Peyer's patch (tissue), 4 donors: ENCODE data around the gene HPS1. TPM values are rescaled to one million over a fixed set of nuclear protein-coding genes. Genes with fewer than 3 reads are reported as not detected.

Experiments
- DNase-seq, 3 donors: peaks; one replicate each; pipeline ENCODE4 v3.0.0-alpha.2; 2017 to 2019
- H3K27ac ChIP-seq, 4 donors: fragments of 200-600 bp; sonication (generic); one replicate each; pipeline ENCODE4 v1.5.1; 2016 to 2019
- H3K27me3 ChIP-seq, 2 donors: fragments of 200-600 bp; sonication (generic); one replicate each; pipeline ENCODE4 v1.5.1; 2019
- H3K36me3 ChIP-seq, 3 donors: fragments of 200-600 bp; sonication (generic); one replicate each; pipeline ENCODE4 v1.5.1; 2016 to 2019
- H3K4me1 ChIP-seq, 4 donors: fragments of 200-600 bp; sonication (generic); one replicate each; pipeline ENCODE4 v1.5.1; 2016 to 2019
- H3K4me3 ChIP-seq, 4 donors: fragments of 200-600 bp; sonication (generic); 1 replicate in 3 of 4; 2 replicates in 1 of 4; pipeline ENCODE4 v1.5.1; 2016 to 2019; ENCODE audit warnings: mild to moderate bottlenecking in 1 of 4
- H3K9me3 ChIP-seq, 4 donors: fragments of 200-600 bp; sonication (generic); one replicate each; pipeline ENCODE4 v1.5.1; 2016 to 2019; ENCODE audit warnings: mild to moderate bottlenecking in 1 of 4
- POLR2A ChIP-seq, 2 donors: fragments of 450-650 bp; IDR thresholded peaks; one replicate each; pipeline ENCODE4 v1.5.1; 2017; ENCODE audit warnings: antibody characterized with exemption in 2 of 2, mild to moderate bottlenecking in 2 of 2, moderate library complexity in 2 of 2
- total RNA-seq, 4 donors: library from RNA; depleted of rRNA; stranded (reverse); fragments of >200 nt; gene quantifications; one replicate each; pipeline ENCODE4 v1.1.0, GENCODE V29; 2016
- TF ChIP-seq, protein P1 (sequence below), 6 experiments: fragments of 450-650 bp in 4 of 6; fragments of 200-600 bp in 2 of 6; sonication (generic) in 1 of 6; IDR thresholded peaks; one replicate each; pipeline ENCODE4 v1.5.1; 2017 to 2019; ENCODE audit warnings: antibody characterized with exemption in 6 of 6, mild to moderate bottlenecking in 3 of 6, moderate library complexity in 1 of 6

HPS1 gene
- total RNA-seq, 4 donors from 2014 or later, result 109 to 221 (median 136) TPM

GRCh38 chr10:98422182-98422581, 24.6 kb downstream of the HPS1 start:
- no peaks in the 10 kb centered on the region for H3K27me3 ChIP-seq
- H3K4me3 ChIP-seq, result no peak overlapping the region
- peak in 1 of 3 donors; percentile 39 for DNase-seq
- no peaks in the 10 kb centered on the region for H3K4me1 ChIP-seq
- H3K9me3 ChIP-seq, result no peaks in the 10 kb centered on the region
- no peak overlapping the region for H3K27ac ChIP-seq
- TF ChIP-seq POLR2A (IDR thresholded peaks at IDR 0.05), result no peak
- TF ChIP-seq, protein P1, sequence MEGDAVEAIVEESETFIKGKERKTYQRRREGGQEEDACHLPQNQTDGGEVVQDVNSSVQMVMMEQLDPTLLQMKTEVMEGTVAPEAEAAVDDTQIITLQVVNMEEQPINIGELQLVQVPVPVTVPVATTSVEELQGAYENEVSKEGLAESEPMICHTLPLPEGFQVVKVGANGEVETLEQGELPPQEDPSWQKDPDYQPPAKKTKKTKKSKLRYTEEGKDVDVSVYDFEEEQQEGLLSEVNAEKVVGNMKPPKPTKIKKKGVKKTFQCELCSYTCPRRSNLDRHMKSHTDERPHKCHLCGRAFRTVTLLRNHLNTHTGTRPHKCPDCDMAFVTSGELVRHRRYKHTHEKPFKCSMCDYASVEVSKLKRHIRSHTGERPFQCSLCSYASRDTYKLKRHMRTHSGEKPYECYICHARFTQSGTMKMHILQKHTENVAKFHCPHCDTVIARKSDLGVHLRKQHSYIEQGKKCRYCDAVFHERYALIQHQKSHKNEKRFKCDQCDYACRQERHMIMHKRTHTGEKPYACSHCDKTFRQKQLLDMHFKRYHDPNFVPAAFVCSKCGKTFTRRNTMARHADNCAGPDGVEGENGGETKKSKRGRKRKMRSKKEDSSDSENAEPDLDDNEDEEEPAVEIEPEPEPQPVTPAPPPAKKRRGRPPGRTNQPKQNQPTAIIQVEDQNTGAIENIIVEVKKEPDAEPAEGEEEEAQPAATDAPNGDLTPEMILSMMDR (IDR thresholded peaks at IDR 0.05), result no peak
- H3K36me3 ChIP-seq, result peaks cover 0 to 77% (median 0%) of the 10 kb centered on the region in 3 donors

DNA sequence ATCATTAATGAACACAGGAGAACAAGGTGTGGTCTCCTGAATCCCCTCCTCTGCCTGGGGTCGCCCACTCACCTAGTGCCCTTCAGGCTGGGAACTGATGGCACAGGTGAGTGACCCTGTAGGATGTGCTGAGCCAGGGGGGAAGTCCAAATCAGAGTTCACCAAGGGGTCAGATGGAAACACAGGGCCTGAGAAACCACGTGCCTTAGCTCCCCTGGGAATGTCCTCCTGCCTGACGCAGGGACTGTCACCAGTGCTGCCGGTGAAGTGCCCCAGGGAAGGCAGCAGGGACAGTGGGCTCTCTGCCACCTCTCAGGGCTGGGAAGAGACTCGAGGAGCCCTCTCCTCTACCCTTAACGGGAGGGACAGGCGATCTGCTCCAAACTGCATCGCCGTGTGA, 25.9 kb downstream of the HPS1 start:
- TF ChIP-seq POLR2A (IDR thresholded peaks at IDR 0.05), result no peak
- TF ChIP-seq, protein P1 (IDR thresholded peaks at IDR 0.05), result no peak
- H3K27me3 ChIP-seq, result no peaks in the 10 kb centered on the region
- no peak overlapping the region for H3K4me3 ChIP-seq
- DNase-seq, result peak in 1 of 3 donors; percentile 41
- no peaks in the 10 kb centered on the region for H3K4me1 ChIP-seq
- no peak overlapping the region for H3K27ac ChIP-seq
- H3K9me3 ChIP-seq, result no peaks in the 10 kb centered on the region
- H3K36me3 ChIP-seq, result peaks cover 0 to 80% (median 0%) of the 10 kb centered on the region in 3 donors

DNA sequence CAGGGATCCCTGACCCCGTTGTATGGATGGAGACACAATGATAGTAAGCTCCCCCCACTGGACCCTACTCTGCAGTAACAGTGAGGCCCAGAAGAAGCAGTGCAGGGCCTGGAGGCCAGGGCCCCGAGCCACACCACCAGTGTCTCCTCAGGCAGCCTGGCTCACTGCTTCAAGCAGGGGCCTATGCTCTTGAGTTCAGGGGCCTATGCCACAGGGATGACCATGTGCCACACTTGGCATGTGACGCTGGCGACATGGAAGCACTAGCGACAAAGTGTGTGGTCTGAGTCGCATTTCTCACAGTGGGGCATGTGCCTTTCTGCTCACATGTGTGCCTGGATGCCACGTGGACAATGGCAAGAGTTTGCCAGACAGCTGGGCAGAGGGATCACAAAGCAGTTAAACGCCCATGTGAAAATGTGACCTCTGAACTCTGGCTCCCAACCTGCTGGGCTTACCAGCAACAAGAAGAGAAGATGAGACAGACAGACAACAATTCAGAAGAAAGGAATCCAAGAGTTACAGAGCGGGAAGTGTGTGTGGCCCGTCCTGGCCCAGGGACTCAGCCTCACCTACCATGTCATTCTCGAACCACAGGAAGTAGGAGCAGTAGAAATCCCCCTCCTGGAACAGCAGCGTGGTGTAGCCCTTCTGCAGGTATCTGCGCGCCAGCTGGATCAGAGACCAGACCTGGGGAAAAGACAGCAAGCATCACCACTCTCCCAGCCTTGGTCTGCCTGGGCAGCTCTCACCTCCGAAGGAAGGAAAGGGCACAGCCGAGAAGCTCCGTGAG, 27.1 kb downstream of the HPS1 start:
- Histone ChIP-seq H3K9me3 (no peaks in the 10 kb centered on the region), H3K4me1 (peaks cover 0 to 6% (median 3%) of the 10 kb centered on the region in 4 donors), H3K4me3 (no peak overlapping the region), H3K27ac (no peak overlapping the region), H3K27me3 (no peaks in the 10 kb centered on the region), H3K36me3 (peaks cover 0 to 70% (median 0%) of the 10 kb centered on the region in 3 donors)
- TF ChIP-seq POLR2A (IDR thresholded peaks at IDR 0.05), result no peak
- TF ChIP-seq, protein P1 (IDR thresholded peaks at IDR 0.05), result no peak
- DNase-seq, result peak in 1 of 3 donors; percentile 36

- H3K36me3 ChIP-seq, result peaks cover 0 to 63% (median 0%) of the 10 kb centered on the region in 3 donors
Observed at GRCh38 chr10:98418665-98419468, 27.9 kb downstream of the HPS1 start.

GRCh38 chr10:98417973-98418664, 28.6 kb downstream of the HPS1 start:
- H3K4me1 ChIP-seq, result peaks cover 0 to 6% (median 3%) of the 10 kb centered on the region in 4 donors
- H3K9me3 ChIP-seq, result no peaks in the 10 kb centered on the region
- peaks cover 0 to 55% (median 0%) of the 10 kb centered on the region in 3 donors for H3K36me3 ChIP-seq
- peak in 1 of 3 donors; percentile 24 for DNase-seq
- no peak overlapping the region for H3K4me3 ChIP-seq
- no peak for TF ChIP-seq POLR2A (IDR thresholded peaks at IDR 0.05)
- TF ChIP-seq, protein P1 (IDR thresholded peaks at IDR 0.05), result no peak
- H3K27ac ChIP-seq, result no peak overlapping the region
- no peaks in the 10 kb centered on the region for H3K27me3 ChIP-seq

More at GRCh38 chr10:98418665-98419468, 27.9 kb downstream of the HPS1 start:
- TF ChIP-seq, protein P1 (IDR thresholded peaks at IDR 0.05), result no peak
- TF ChIP-seq POLR2A (IDR thresholded peaks at IDR 0.05), result no peak
- Histone ChIP-seq H3K4me3 (no peak overlapping the region), H3K27me3 (no peaks in the 10 kb centered on the region), H3K9me3 (no peaks in the 10 kb centered on the region), H3K27ac (no peak overlapping the region), H3K4me1 (peaks cover 0 to 6% (median 3%) of the 10 kb centered on the region in 4 donors)
- peak in 1 of 3 donors; percentile 39 for DNase-seq
